Neural crest cell (in vitro differentiated cells): ENCODE results near the gene SRGAP3. TPM values are rescaled to one million over a fixed set of nuclear protein-coding genes. Genes with fewer than 3 reads are reported as not detected.

Experiments
- DNase-seq: peaks from one replicate; pipeline ENCODE4 v3.0.0; 2021; ENCODE audit warnings: low read depth, mixed read lengths, low spot score
- H3K27ac Mint-ChIP-seq: one replicate; pipeline ENCODE4 v1.8.0; 2021; ENCODE audit warnings: mild to moderate bottlenecking, mixed read lengths; ENCODE audit not compliant: unreplicated experiment
- H3K27me3 Mint-ChIP-seq: 2 replicates; pipeline ENCODE4 v1.8.0; 2021; ENCODE audit warnings: low read depth, mild to moderate bottlenecking, mixed read lengths
- H3K36me3 Mint-ChIP-seq: 2 replicates; pipeline ENCODE4 v1.8.0; 2021; ENCODE audit warnings: low read depth, mild to moderate bottlenecking, mixed read lengths
- H3K4me1 Mint-ChIP-seq: 2 replicates; pipeline ENCODE4 v1.8.0; 2021; ENCODE audit warnings: mixed read lengths
- H3K4me3 Mint-ChIP-seq: one replicate; pipeline ENCODE4 v1.8.0; 2021; ENCODE audit warnings: mild to moderate bottlenecking, mixed read lengths
- H3K9me3 Mint-ChIP-seq: 2 replicates; pipeline ENCODE4 v1.8.0; 2021; ENCODE audit warnings: mixed read lengths
- total RNA-seq: library from RNA; stranded (reverse); gene quantifications from 2 replicates; pipeline ENCODE4 v1.2.1, GENCODE V29; 2021
- TF ChIP-seq, protein P1 (sequence below): fragments of 200-600 bp; sonication (generic); conservative IDR thresholded peaks from 2 replicates; pipeline ENCODE4 v1.5.0; 2021; ENCODE audit warnings: antibody characterized with exemption, mild to moderate bottlenecking

The SRGAP3 gene
- total RNA-seq, 1 donor from 2014 or later: 58.4 TPM

DNA sequence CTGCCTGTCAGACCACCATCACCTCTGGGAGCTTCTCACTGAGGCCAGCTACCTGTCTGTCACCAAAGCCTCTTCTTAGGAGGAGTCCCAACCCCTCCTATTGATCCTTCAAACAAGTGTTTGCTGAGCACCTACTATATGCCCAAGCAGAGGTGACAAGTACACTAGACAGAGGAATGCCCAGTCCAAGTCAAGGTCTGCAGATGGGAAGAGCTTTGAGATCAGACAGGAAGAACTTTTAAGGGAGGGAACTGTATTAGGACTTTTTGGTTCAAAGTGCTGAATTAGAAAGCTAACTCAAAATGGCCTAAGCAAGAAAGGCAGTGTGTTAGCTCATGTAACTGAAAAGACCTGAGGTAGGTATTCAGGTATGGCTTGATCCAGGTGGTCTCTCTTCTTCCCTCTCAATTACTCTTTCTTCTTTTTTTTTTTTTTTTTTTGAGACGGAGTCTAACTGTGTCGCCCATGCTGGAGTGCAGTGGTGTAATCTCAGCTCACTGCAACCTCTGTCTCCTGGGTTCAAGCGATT lies 282.6 kb downstream of the SRGAP3 start:
- no peak for DNase-seq
- H3K9me3 Mint-ChIP-seq: no peaks in the 10 kb centered on the region
- TF ChIP-seq, protein P1, sequence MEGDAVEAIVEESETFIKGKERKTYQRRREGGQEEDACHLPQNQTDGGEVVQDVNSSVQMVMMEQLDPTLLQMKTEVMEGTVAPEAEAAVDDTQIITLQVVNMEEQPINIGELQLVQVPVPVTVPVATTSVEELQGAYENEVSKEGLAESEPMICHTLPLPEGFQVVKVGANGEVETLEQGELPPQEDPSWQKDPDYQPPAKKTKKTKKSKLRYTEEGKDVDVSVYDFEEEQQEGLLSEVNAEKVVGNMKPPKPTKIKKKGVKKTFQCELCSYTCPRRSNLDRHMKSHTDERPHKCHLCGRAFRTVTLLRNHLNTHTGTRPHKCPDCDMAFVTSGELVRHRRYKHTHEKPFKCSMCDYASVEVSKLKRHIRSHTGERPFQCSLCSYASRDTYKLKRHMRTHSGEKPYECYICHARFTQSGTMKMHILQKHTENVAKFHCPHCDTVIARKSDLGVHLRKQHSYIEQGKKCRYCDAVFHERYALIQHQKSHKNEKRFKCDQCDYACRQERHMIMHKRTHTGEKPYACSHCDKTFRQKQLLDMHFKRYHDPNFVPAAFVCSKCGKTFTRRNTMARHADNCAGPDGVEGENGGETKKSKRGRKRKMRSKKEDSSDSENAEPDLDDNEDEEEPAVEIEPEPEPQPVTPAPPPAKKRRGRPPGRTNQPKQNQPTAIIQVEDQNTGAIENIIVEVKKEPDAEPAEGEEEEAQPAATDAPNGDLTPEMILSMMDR: no peak
- peaks cover 16% of the 10 kb centered on the region for H3K27me3 Mint-ChIP-seq
- H3K4me1 Mint-ChIP-seq: peaks cover 41% of the 10 kb centered on the region
- H3K4me3 Mint-ChIP-seq: no peak overlapping the region
- H3K27ac Mint-ChIP-seq: no peak overlapping the region
- no peaks in the 10 kb centered on the region for H3K36me3 Mint-ChIP-seq

DNA sequence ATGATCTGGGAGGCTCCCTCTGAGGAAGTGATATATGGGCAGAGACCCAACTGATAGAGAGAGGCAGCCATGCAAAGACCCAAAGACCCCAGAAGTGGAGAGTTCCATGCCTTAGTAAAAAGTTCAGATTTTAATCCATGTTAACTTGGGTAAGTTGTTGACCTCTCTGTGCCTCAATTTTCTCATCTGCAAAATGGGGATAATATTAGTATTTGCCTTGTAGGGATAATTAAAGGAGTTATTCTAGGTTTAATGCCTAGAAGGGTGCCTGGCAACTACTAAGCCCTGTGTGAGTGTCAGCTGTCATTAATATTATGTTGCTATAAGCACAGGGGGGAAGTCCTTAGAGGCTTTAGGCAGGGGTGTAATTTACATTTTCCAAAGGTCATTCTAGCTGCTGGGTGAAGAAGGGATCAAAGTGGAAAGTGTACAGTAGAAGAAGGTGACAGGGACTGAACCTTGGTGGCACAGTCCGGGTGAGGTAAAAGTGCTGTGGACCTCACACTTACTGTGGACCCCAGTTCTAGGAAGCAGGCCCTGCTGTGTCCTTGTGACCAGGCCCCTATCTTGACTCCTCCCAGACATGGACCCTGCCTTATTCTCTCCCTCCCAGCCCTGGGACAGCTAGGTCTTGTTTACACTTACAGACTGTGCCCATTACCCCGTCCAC lies 283.2 kb downstream of the SRGAP3 start:
- DNase-seq: no peak
- Mint-ChIP-seq H3K4me1 (peaks cover 46% of the 10 kb centered on the region), H3K27me3 (peaks cover 16% of the 10 kb centered on the region), H3K9me3 (no peaks in the 10 kb centered on the region), H3K36me3 (no peaks in the 10 kb centered on the region), H3K27ac (no peak overlapping the region), H3K4me3 (peak overlapping the region; percentile 9)
- TF ChIP-seq, protein P1: no peak

DNA sequence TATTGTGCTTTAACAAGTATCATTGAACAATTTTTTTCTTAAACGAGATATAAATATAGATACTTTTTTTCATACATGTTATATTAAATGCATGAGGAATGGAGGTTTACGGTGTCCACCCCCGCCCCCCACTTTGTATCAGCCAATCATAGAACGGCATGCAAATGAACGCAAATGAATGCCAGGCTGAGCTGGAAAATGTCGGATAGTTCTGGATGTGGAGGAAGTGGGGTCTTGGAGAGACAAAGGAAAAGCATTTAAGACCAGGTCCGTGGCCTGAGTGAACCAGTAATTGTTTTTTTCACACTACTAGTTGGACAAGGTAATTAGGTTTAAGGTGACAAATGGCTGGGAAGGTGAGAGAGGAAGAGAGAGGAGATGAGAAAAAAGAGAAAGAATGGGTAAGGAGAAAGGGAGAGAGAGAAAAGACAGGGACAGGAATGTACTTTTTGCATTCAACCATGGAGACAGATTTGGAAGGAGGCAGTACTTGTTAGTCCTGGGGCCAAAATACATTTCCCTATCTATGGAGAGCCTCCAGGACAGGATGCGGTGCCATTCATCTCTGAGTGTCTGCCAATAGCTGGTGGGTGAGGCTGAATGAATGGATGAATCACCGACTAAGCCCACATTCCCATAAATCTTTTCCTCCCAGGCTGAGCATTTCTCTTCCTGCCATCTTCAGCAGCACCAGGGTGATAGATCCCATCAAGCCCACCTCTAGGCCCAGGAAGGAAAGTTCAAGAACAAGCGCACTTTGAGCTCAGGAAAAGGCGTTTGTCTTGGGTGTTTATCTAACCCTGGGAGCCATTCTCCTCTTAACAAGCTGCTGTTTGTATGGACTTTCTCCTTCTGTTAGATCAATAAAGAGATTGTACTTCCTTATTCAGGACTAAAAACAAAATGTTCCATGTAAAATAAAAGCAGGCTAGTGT lies 284.7 kb downstream of the SRGAP3 start:
- Mint-ChIP-seq H3K9me3 (no peaks in the 10 kb centered on the region), H3K27me3 (peaks cover 9% of the 10 kb centered on the region), H3K36me3 (no peaks in the 10 kb centered on the region), H3K27ac (peak overlapping the region; percentile 75), H3K4me1 (peaks cover 49% of the 10 kb centered on the region), H3K4me3 (peak overlapping the region; percentile 98)
- TF ChIP-seq, protein P1: no peak
- no peak for DNase-seq

DNA sequence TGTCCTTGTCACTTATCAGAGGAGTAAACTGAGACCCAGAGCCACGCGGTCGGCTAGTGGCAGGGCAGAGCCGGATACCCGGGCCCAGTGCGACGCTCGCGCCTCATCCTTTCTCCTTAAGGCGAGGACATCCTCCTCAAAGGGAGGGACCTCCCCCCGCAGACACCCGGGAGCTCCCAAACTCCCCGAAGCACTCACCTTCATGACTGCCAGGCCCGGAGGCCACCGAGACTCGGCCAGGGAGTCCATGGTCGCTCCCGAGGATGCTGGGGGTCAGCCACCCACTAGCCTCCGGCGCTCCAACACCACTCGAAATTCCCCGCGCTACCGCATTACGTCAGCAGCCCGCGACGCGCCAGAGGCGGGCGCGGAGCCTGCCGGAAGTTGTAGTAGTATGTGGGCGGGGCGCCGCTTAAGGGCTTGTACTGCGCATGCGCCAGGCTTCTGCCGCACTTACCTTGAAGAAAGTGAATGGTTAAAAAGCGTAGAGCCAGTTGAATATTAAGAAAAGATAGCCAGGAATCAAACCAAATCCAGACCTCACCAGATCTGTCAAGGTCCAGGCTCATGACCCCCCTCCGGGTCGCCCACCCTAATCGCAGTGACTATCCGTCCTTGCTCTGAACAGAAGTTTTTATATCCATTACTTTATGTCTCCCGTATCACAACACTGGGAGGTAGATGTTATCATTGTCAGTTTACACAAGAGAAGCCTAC lies 286.2 kb downstream of the SRGAP3 start, which contains the start of gene RAD18:
Gene RAD18 (minus strand): TSS at position 336 of the 717 bp plus-strand sequence. CDS start 87 bp downstream, at position 249.
- H3K27me3 Mint-ChIP-seq: peaks cover 3% of the 10 kb centered on the region
- TF ChIP-seq, protein P1: no peak
- no peaks in the 10 kb centered on the region for H3K36me3 Mint-ChIP-seq

More for the DNA sequence above, 286.2 kb downstream of the SRGAP3 start, which contains the start of gene RAD18:
- Mint-ChIP-seq H3K4me3 (peak within 1 kb of the TSS; percentile 98), H3K4me1 (peaks cover 53% of the 10 kb centered on the region), H3K9me3 (no peaks in the 10 kb centered on the region), H3K27ac (peak within 1 kb of the TSS; percentile 98)
- peak; percentile 92 for DNase-seq
